Upper lobe of left lung (tissue), 6 donors: Measurements from ENCODE around the gene COG6. TPM values are rescaled to one million over a fixed set of nuclear protein-coding genes. Genes with fewer than 3 reads are reported as not detected.

Source experiments
- ATAC-seq, 2 donors: fragments of 200-7000 bp; cut with Tn5 transposase; one replicate each; pipeline ENCODE4 v1.9.1; 2022; ENCODE audit warnings: mild to moderate bottlenecking in 2 of 2, moderate library complexity in 2 of 2; ENCODE audit not compliant: low FRiP score in 2 of 2
- DNase-seq, 2 donors: peaks; one replicate each; pipeline ENCODE4 v3.0.0-alpha.2; 2019 to 2020
- H3K27ac ChIP-seq, 4 donors: fragments of 200-600 bp; sonication (generic); one replicate each; pipeline ENCODE4 v1.5.1; 2016 to 2019
- H3K27me3 ChIP-seq, 4 donors: fragments of 200-600 bp; sonication (generic); one replicate each; pipeline ENCODE4 v1.5.1; 2017 to 2019
- H3K36me3 ChIP-seq, 4 donors: fragments of 200-600 bp; sonication (generic); one replicate each; pipeline ENCODE4 v1.5.1; 2016 to 2019
- H3K4me1 ChIP-seq, 4 donors: fragments of 200-600 bp; sonication (generic); one replicate each; pipeline ENCODE4 v1.5.1; 2018 to 2019
- H3K4me3 ChIP-seq, 4 donors: fragments of 200-600 bp; sonication (generic); one replicate each; pipeline ENCODE4 v1.5.1; 2017 to 2019; ENCODE audit warnings: mild to moderate bottlenecking in 2 of 4, moderate library complexity in 1 of 4
- H3K9me3 ChIP-seq, 4 donors: fragments of 200-600 bp; sonication (generic); one replicate each; pipeline ENCODE4 v1.5.1; 2018 to 2019
- EP300 ChIP-seq, 4 donors: sonication (generic); formaldehyde crosslinking; IDR thresholded peaks; one replicate each; pipeline ENCODE4 v1.5.1; 2017; ENCODE audit warnings: antibody characterized with exemption in 4 of 4, control low read depth in 2 of 4
- POLR2A ChIP-seq, 4 donors: fragments of 450-650 bp; IDR thresholded peaks; one replicate each; pipeline ENCODE4 v1.5.1; 2016 to 2017; ENCODE audit warnings: antibody characterized with exemption in 4 of 4, mild to moderate bottlenecking in 2 of 4
- POLR2AphosphoS5 ChIP-seq, 2 donors: sonication (generic); formaldehyde crosslinking; IDR thresholded peaks; one replicate each; pipeline ENCODE4 v1.5.1; 2017; ENCODE audit warnings: antibody characterized with exemption in 2 of 2
- WGBS, 2 donors: methylation state at CpG; one replicate each; pipeline ENCODE4 v1.1.5; 2017 to 2018; 5-methylcytosine and 5-hydroxymethylcytosine counted together
- total RNA-seq, 6 donors: library from RNA; depleted of rRNA in 4 of 6; stranded (reverse); fragments of >200 nt in 4 of 6; gene quantifications; one replicate each; pipeline versions ENCODE4 v1.1.0 to v1.2.1, GENCODE V29; 2016 to 2021
- TF ChIP-seq, protein P1 (sequence below), 6 experiments: fragments of 450-650 bp in 4 of 6; fragments of 200-600 bp in 2 of 6; sonication (generic) in 2 of 6; IDR thresholded peaks; one replicate each; pipeline ENCODE4 v1.5.1; 2016 to 2019; ENCODE audit warnings: antibody characterized with exemption in 6 of 6
- donor health status: DM: no; HTN: no; CAD: no; lungs with moderate emphysema.
- donor health status: DM: no; HTN: yes; CAD: no; lungs with severe emphysema.

The COG6 gene
- total RNA-seq, 6 donors from 2014 or later, result 10.3 to 37.5 (median 17.2) TPM

DNA sequence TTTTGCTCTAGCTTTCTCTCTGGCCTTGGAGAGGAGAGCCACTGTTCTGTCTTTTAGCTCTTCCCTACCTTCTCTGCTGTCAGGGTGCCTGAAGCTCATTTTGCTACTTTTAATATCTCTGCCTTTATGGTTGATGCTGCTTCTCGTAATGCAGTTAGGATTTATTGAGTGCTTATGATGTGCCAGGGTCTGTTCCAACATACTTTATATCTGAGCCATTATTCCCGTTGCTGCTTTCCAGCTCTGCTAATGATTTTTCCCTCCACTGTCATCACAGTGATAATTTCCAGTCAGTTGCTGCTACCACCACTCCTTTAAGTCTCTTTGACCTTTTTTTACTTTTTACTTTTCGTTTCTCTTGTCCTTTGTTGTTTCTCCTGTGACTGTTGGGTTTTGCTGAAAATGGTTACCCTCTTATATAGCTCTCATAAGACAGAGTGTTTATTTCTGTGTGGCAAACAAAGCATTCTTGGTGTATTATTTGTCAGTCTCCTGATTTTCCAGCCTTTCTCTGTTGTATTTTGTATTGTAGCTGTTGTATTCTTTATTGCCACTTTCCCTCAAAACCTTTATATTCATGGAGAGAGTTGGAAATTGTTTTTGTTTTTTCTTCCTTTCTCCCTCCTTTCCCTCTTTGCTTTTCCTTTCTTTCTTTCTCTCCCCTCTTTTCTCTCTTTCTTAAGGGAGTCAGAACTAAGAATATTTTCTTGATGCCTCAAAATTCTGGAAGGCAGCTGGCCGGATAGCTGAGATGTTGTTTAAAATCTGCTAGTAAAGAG lies 37.4 kb downstream of the COG6 start:
- 78 to 89% methylated on average over 4 of the region's 4 CpGs for WGBS, 2 donors
- ATAC-seq (no peak), DNase-seq (no peak)
- TF ChIP-seq POLR2A (IDR thresholded peaks at IDR 0.05) (no peak), POLR2AphosphoS5 (IDR thresholded peaks at IDR 0.05) (no peak), EP300 (IDR thresholded peaks at IDR 0.05) (no peak)
- TF ChIP-seq, protein P1, sequence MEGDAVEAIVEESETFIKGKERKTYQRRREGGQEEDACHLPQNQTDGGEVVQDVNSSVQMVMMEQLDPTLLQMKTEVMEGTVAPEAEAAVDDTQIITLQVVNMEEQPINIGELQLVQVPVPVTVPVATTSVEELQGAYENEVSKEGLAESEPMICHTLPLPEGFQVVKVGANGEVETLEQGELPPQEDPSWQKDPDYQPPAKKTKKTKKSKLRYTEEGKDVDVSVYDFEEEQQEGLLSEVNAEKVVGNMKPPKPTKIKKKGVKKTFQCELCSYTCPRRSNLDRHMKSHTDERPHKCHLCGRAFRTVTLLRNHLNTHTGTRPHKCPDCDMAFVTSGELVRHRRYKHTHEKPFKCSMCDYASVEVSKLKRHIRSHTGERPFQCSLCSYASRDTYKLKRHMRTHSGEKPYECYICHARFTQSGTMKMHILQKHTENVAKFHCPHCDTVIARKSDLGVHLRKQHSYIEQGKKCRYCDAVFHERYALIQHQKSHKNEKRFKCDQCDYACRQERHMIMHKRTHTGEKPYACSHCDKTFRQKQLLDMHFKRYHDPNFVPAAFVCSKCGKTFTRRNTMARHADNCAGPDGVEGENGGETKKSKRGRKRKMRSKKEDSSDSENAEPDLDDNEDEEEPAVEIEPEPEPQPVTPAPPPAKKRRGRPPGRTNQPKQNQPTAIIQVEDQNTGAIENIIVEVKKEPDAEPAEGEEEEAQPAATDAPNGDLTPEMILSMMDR (IDR thresholded peaks at IDR 0.05), result no peak
- Histone ChIP-seq H3K4me1 (no peaks in the 10 kb centered on the region), H3K4me3 (no peak overlapping the region), H3K9me3 (no peaks in the 10 kb centered on the region), H3K36me3 (peaks cover 0 to 18% (median 0%) of the 10 kb centered on the region in 4 donors), H3K27me3 (no peaks in the 10 kb centered on the region), H3K27ac (no peak overlapping the region)

DNA sequence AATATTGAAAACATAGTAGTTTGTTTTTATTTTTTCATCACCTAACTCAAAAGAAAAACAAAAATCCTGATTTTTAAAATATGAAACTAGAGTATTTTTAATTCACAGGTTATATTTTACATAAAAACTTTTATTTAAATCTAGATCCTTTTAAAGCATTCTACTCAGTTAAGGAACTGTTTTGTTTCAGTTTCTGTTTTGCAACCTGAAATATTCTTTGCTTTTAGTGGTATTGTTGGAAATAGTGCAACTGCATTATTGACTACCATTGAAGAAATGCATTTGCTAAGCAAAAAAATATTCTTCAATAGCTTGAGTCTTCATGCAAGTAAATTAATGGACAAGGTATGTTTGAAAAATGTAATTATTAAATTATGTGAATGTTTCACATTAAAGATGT lies 43.8 kb downstream of the COG6 start:
- DNase-seq (no peak), ATAC-seq (no peak)
- no peak overlapping the region for H3K4me3 ChIP-seq
- H3K27ac ChIP-seq, result no peak overlapping the region
- H3K27me3 ChIP-seq, result no peaks in the 10 kb centered on the region
- H3K36me3 ChIP-seq, result peaks cover 0 to 4% (median 0%) of the 10 kb centered on the region in 4 donors
- no peak for TF ChIP-seq EP300 (IDR thresholded peaks at IDR 0.05)
- TF ChIP-seq, protein P1 (IDR thresholded peaks at IDR 0.05), result no peak
- TF ChIP-seq POLR2AphosphoS5 (IDR thresholded peaks at IDR 0.05), result no peak
- TF ChIP-seq POLR2A (IDR thresholded peaks at IDR 0.05), result no peak
- peaks cover 0 to 3% (median 0%) of the 10 kb centered on the region in 4 donors for H3K4me1 ChIP-seq
- no peaks in the 10 kb centered on the region for H3K9me3 ChIP-seq

DNA sequence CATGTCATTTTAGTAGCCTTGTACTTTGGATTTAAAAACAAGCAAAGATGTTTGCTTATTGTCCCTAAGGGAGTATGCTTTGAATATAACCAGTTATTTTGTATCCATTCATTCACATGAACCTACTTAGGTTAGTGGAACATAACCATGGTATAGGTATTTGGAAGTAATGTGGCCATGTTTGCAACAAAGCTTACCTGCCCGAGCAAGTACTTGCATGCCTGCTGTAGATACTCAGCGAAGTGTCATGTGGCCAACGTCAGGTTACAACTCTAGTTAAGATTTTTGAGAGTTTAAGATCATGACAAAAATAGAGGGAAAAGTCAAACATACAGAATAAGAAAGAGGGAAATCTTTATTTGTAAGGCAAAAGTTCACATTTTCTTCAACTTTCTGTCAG lies 57.2 kb downstream of the COG6 start:
- 94 to 96% methylated on average over 3 of the region's 3 CpGs for WGBS, 2 donors
- H3K27me3 ChIP-seq, result no peaks in the 10 kb centered on the region
- no peak overlapping the region for H3K27ac ChIP-seq
- TF ChIP-seq POLR2A (IDR thresholded peaks at IDR 0.05) (no peak), EP300 (IDR thresholded peaks at IDR 0.05) (no peak), POLR2AphosphoS5 (IDR thresholded peaks at IDR 0.05) (no peak)
- TF ChIP-seq, protein P1 (IDR thresholded peaks at IDR 0.05), result no peak
- ATAC-seq (no peak), DNase-seq (no peak)
- H3K4me3 ChIP-seq, result no peak overlapping the region
- H3K9me3 ChIP-seq, result no peaks in the 10 kb centered on the region
- peaks cover 0 to 4% (median 0%) of the 10 kb centered on the region in 4 donors for H3K36me3 ChIP-seq
- no peaks in the 10 kb centered on the region for H3K4me1 ChIP-seq

DNA sequence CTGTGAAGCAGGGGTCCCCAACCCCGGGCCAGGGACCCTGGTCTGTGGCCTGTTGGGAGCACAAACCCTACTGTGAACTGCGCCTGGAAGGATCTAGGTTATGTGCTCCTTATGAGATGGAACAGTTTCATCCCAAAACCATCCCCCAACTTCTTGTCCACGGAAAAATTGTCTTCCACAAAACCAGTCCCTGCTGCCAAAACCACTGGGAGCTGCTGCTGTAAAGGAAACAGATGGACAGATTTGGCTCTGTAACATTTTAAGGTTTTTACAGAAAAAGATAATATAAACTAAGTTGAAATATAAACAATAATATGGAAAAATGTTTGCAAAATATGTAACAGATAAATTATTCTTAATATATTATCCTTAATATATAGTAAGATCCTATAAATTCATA lies 73.7 kb downstream of the COG6 start:
- H3K36me3 ChIP-seq, result peaks cover under 1 to 56% (median 7%) of the 10 kb centered on the region in 4 donors
- TF ChIP-seq EP300 (IDR thresholded peaks at IDR 0.05) (no peak), POLR2A (IDR thresholded peaks at IDR 0.05) (no peak), POLR2AphosphoS5 (IDR thresholded peaks at IDR 0.05) (no peak)
- TF ChIP-seq, protein P1 (IDR thresholded peaks at IDR 0.05), result no peak
- no peaks in the 10 kb centered on the region for H3K9me3 ChIP-seq
- ATAC-seq (no peak), DNase-seq (no peak)
- no peaks in the 10 kb centered on the region for H3K4me1 ChIP-seq
- WGBS, 2 donors, result 70 to 79% methylated on average over 3 of the region's 3 CpGs
- no peak overlapping the region for H3K4me3 ChIP-seq
- H3K27me3 ChIP-seq, result no peaks in the 10 kb centered on the region
- H3K27ac ChIP-seq, result no peak overlapping the region

DNA sequence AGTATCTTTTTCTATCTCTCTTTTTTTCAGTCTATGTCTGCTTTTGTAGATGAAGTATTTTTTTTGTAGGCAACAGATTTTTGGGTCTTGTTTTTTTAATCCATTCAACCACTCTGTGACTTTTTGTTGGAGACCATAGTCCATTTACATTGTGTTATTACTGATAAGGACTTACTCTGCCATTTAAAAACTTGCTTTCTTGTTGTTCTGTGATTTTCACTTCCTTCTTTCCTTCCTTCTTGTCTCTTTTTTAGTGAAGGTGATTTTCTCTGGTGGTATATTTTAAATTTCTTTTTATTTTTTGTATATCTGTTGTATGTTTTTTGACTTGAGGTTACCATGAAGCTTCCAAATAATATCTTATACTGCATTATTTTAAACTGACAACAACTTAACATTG lies 79.5 kb downstream of the COG6 start:
- H3K36me3 ChIP-seq, result peaks cover 0 to 24% (median 5%) of the 10 kb centered on the region in 4 donors
- H3K27me3 ChIP-seq, result no peaks in the 10 kb centered on the region
- H3K27ac ChIP-seq, result no peak overlapping the region
- no peak overlapping the region for H3K4me3 ChIP-seq
- ATAC-seq (no peak), DNase-seq (no peak)
- H3K4me1 ChIP-seq, result no peaks in the 10 kb centered on the region
- TF ChIP-seq POLR2A (IDR thresholded peaks at IDR 0.05) (no peak), EP300 (IDR thresholded peaks at IDR 0.05) (no peak), POLR2AphosphoS5 (IDR thresholded peaks at IDR 0.05) (no peak)
- TF ChIP-seq, protein P1 (IDR thresholded peaks at IDR 0.05), result no peak
- H3K9me3 ChIP-seq, result no peaks in the 10 kb centered on the region
